G401 (cell line): ENCODE data around the gene SAMD9L. TPM values are rescaled to one million over a fixed set of nuclear protein-coding genes. Genes with fewer than 3 reads are reported as not detected.

ENCODE experiments used
- DNase-seq: peaks from one replicate; pipeline ENCODE4 v3.0.0-alpha.2; 2015; ENCODE audit warnings: low spot score
- in situ Hi-C: cut with HindIII; loops from 2 replicates; pipeline ENCODE4 v1.10.0; 2016; ENCODE audit warnings: low sequenced_read_pairs, mixed read lengths
- total RNA-seq: library from RNA; depleted of rRNA; stranded (reverse); fragments of >200 nt; shearing (Covaris generic); gene quantifications from 2 replicates; pipeline ENCODE4 v1.2.3, GENCODE V29; 2014; rRNA removed

The SAMD9L gene
- not detected in 2 replicates for total RNA-seq

- in situ Hi-C loops: no loop called here
- no peak for DNase-seq
Observed at GRCh38 chr7:93148144-93148543, at the start of gene SAMD9L. Gene SAMD9L (minus strand): TSS chr7:93148385. CDS start chr7:93135971, 12,414 bp downstream.

DNA sequence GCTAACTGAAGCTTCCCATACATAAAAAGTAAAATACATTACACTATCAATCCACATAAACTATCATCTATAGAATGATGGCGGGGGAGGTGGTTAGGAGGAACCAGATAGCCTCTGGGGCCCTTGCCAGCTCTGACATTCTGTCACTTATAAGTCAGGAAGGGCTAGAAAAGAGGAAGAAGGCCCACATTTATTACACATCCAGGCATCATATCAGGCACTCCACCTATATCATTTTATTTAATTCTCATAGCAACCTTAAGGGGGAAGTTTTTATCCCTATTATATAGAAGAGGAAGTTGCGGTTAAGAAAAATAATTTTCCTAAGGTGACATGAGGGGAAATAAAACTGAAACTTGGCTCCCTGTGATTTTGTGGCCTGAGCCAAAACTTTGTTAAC lies 48.2 kb upstream of the SAMD9L start:
- in situ Hi-C loops: no loop called here
- DNase-seq: no peak

DNA sequence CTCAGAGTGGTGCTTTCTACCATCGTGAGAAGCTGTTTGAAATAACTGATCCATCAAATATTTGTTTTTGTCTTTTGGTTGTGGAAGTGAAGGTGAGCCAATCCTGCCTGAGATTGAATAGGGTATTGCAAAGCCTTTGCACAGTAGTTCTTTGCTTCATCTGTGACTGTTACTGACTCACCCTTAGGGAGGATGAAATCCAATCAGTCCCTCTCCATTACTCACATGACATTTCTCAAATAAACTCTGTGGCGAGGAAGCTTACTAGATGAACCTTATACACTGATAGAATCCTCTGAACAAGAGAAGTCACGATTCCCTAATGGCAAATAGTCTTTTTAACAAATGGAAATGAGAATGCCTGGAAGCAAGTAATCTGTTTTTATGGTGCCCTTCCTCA lies 46.2 kb upstream of the SAMD9L start:
- DNase-seq: no peak

DNA sequence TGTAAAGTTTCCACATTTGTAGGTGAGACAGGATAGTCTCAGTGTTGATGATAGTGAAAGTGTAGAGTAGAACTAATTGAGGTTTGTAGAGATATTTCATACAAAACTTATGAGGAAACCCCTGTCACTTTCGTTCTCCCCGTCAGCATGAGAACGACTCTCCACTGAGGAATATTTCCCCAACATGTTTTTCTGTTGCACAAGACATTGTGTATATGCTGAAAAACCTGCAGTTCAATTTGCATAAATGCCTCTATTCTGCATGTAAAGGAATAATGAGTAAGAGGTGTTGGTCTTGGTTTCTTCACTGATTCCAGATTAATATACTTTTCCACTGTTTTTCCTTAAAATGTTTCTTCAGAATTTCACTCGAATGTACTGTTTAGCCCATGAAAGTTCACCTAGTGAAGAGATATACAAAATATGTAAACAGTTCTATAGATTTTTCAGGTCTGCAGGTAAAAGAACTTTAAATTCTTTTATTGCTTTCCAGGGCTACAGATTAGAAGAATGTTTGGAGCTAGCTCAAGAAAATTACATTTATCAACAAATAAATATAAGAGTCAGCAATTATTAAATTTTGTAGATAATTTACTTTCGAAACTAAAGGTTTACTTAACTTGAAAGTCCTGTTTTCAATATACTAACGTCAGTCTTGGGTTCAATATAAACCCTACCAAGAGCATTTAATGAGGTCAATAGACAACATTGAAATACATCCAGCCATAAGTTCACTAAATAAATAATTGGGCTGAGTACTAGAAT lies 40.9 kb upstream of the SAMD9L start:
- no peak for DNase-seq
- in situ Hi-C loops: no loop called here

More for the DNA sequence above, 46.2 kb upstream of the SAMD9L start:
- in situ Hi-C loops: no loop called here

- no peak for DNase-seq
- in situ Hi-C loops: no loop called here
Observed at GRCh38 chr7:93185303-93186027, 37.3 kb upstream of the SAMD9L start.

DNA sequence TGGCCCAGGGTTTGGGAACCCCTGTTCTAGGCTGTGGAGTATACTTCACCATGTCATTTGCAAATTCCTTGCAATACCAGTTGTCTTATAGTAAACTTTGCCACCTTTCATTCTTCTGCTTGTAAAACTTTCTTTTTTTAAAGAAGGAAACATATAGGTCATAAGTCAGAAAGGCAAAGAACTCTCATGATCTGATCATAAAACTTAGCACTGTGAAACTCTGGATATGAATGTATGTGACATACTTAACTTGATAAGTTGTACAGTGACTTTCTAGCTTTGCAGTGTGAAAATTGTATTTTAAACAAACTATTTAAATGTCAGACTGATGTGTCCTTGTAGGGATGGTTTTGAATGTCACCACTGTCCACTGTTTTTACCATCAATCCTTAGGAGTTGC lies 31.0 kb upstream of the SAMD9L start:
- in situ Hi-C loops: no loop called here
- DNase-seq: no peak

- in situ Hi-C loops: no loop called here
- peak; percentile 10 for DNase-seq
Observed at GRCh38 chr7:93178213-93178612, 30.0 kb upstream of the SAMD9L start.

DNA sequence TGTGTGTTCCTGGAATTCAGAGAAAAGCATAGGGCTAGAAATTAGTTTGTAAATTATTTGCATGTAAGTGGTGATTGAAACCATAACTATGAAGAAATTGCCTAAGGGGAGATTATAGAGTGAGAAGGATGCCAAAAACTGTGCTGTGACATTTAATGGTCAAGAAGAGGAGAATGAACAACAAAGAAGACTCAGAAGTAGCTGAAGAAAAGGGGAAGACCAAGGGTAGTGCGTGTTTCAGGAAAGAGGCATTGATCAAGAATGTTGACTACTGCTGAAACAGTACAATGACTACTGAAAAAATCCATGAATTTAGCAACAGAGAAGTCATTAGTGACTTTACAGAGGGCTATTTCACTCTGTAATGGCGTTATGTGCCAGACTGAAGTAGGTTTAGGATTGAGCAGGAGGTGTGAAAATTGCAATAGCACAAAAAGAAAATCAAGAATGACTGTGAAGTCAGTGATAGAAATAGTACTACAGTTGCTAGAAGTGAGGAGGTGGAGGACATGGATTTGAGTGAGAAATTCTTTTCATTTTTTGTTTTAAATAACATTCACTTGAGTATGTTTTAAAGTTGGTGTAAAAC lies 28.9 kb upstream of the SAMD9L start:
- in situ Hi-C loops: no loop called here
- DNase-seq: no peak

DNA sequence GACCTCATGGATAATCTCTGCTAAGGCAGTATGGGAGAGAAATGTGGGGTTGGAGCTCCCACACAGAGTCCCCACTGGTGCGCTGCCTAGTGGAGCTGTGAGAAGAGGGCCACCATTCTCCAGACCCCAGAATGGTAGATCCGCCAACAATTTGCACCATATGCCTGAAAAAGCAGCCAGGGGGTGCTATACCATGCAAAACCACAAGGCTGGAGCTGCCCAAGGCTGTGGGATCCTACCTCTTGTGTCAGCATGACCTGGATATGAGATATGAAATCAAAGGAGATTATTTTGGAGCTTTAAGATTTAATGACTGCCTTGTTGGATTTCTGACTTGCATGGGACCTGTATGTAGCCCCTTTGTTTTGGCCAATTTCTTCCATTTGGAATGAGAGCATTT lies 27.0 kb upstream of the SAMD9L start:
- in situ Hi-C loops: no loop called here
- DNase-seq: no peak

GRCh38 chr7:93172683-93173082 lies 24.5 kb upstream of the SAMD9L start:
- in situ Hi-C loops: no loop called here
- no peak for DNase-seq

DNA sequence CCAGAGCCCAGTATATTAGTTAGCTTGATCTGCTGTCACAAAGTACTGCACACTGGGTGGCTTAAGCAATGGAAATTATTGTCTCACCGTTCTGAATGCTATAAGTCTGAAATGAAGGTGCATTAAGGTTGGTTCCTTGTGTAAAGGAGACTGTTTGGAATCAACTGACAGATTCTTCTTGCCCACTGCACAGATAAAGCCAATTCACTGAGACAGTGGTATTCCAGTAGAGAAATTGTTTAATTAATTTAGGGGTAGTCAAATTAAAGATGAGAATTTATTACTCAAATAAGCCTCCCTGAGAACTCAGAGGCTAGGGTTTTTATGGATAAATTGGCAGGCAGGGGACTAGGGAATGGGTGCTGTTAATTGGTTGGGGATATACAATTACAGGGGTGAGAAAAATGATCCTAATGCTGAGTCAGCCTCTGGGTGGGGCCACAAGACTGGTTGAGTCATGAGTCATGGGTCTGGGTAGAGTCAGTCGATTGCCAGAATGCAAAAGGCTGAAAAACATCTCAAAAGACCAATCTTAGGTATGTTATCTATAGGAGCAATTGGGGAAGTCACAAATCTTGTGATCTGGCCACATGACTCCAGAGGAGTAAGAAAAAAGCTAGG lies 23.5 kb upstream of the SAMD9L start:
- in situ Hi-C loops: no loop called here
- DNase-seq: no peak

- in situ Hi-C loops: no loop called here
- DNase-seq: no peak
Observed at GRCh38 chr7:93165447-93165846, 17.3 kb upstream of the SAMD9L start.

GRCh38 chr7:93164766-93165165 lies 16.6 kb upstream of the SAMD9L start:
- in situ Hi-C loops: no loop called here
- DNase-seq: no peak

GRCh38 chr7:93161181-93161762 lies 13.1 kb upstream of the SAMD9L start:
- in situ Hi-C loops: no loop called here
- DNase-seq: no peak

- in situ Hi-C loops: no loop called here
- no peak for DNase-seq
Observed at GRCh38 chr7:93160410-93160809, 12.2 kb upstream of the SAMD9L start.

DNA sequence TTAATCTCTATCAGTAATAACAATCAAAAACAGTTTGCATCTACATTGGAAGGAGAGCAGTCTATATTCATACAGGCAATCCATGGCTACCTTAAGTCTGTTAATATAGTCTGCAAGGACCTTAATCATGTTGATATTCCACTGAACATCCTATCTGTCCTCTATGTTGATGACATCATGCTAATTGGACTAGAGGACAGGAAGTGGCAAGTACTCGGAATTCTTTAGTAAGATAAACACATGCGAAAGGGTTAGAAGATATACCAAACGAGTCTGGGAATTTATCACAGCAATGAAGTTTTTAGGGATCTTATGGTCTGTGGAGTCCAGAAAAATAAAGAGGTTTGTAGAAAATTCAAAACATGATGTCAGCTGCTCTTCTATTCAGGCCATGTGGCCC lies 11.3 kb upstream of the SAMD9L start:
- in situ Hi-C loops: no loop called here
- no peak for DNase-seq

DNA sequence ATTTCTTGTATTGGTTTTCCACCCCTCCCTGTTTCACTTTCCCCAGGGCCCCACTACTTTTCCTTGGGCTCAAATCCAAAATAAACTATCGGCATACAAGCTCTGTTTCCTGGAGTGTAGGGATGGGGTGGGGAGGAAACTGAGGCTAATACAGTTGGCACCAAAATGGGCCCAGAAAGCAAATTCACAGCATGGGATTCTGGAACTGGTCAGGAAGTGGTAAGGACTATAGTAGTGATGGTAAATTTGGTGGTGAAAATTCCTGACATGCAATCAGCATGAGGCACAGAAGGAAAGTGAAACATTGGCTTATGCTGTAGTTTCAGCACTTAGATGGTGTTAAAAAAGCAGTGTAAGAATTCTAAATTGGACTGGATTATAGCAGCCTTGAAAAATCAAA lies 8.7 kb upstream of the SAMD9L start:
- no peak for DNase-seq
- in situ Hi-C loops: no loop called here

DNA sequence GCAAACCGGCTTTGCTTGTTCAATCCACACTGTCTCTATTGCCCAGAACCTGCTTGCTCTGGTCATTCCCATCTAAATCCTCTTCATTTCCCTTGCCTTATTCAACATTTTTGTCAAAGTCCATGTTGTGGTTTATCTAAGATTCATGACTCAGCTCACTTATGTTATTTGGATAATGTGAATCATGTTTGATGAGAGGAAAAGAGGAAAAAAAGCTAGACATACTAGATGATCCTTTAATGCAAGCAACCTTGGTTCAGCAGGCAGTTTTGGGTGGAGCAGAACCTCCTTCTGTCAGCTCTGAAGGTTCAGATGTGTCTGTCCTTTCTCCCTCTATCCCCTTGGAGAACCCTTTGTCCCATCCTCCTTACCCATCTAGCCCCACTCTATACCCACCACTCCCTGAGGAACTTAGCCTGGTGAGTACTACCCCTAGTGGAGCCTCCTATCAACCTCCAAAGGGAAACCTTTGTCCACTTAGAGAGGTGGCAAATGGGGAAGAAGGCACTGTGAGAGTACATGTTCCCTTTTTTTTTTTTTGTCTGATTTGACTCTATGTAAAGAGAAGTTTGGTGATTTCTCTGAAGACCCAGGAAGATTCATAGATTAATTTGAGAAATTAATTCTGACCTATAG lies 2.1 kb upstream of the SAMD9L start:
- in situ Hi-C loops: no loop called here
- DNase-seq: no peak

DNA sequence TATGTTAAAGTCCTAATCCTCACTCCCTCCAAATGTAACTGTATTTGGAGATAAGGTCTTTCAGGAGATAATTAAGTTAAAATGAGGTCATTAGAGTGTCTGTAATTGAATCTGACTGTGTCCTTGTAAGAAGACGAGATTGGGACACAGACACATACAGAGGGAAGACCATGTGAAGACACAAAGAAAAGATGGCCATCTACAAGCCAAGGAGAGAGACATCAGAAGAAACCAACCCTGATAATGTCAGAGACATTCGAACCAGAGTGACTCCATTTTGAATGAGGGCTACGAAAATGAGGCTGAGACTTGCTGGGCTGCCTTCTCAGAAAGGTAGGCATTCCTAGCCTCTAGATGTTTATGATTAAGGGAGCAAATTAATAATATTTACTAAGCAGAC lies 542 bp upstream of the SAMD9L start:
- in situ Hi-C loops: no loop called here
- DNase-seq: no peak
